Measurements from ENCODE around the gene TMEM53. TPM values are rescaled to one million over a fixed set of nuclear protein-coding genes. Genes with fewer than 3 reads are reported as not detected.

TMEM53 gene
- total RNA-seq, 1 donor from 2014 or later = 7.9 TPM

DNA sequence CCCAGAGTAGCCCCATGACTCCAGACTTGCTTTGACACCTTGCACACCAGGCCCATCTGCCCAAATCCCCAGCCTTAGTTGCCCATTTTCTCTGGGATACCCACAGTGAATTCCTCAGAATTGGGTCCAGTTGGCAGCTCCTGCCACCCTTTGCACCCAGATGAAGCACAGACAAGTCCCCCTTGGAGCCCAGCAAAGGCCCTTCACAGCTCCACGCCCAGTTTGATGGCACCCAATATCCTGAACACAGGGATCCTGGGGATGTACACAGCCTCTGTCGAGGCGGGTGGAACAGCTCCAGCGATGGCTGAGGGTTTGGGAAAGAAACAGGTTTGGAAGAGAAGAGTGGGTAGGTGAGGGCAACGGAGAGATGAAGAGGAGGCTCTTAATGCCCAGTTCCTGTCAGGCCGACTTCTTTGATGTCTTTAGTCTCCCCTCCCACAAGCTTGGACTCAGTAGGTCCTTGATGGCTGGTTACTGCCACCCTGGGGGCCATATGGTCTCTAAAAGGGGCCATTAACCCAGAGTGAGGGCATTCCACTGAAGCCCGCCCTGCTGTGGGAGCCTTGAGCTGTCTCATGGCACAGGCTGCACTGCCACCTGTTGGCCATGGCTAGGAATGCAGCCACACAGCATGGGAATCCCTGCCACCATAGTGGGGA is 21.7 kb downstream of the TMEM53 start:
- TF ChIP-seq, protein P1, sequence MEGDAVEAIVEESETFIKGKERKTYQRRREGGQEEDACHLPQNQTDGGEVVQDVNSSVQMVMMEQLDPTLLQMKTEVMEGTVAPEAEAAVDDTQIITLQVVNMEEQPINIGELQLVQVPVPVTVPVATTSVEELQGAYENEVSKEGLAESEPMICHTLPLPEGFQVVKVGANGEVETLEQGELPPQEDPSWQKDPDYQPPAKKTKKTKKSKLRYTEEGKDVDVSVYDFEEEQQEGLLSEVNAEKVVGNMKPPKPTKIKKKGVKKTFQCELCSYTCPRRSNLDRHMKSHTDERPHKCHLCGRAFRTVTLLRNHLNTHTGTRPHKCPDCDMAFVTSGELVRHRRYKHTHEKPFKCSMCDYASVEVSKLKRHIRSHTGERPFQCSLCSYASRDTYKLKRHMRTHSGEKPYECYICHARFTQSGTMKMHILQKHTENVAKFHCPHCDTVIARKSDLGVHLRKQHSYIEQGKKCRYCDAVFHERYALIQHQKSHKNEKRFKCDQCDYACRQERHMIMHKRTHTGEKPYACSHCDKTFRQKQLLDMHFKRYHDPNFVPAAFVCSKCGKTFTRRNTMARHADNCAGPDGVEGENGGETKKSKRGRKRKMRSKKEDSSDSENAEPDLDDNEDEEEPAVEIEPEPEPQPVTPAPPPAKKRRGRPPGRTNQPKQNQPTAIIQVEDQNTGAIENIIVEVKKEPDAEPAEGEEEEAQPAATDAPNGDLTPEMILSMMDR (IDR thresholded peaks at IDR 0.05) = peak; percentile 89 to 94 (median 91)
- TF ChIP-seq POLR2AphosphoS5 (IDR thresholded peaks at IDR 0.05; ENCODE audit: insufficient read depth in 1 of 2, low read depth in 1 of 2) = no peak
- Histone ChIP-seq H3K4me1 (no peaks in the 10 kb centered on the region), H3K9me3 (no peaks in the 10 kb centered on the region), H3K27me3 (no peaks in the 10 kb centered on the region), H3K36me3 (peaks cover 0 to 28% of the 10 kb centered on the region in 2 donors), H3K27ac (no peak overlapping the region), H3K4me3 (no peak overlapping the region)
- intact Hi-C loops (cut with DNase I) = loop anchor here (5.0 kb wide), 1 partner anchor 40 kb away; no protein-coding TSS in a partner anchor
- no peak for DNase-seq (ENCODE audit: extremely low spot score in 2 of 2)

DNA sequence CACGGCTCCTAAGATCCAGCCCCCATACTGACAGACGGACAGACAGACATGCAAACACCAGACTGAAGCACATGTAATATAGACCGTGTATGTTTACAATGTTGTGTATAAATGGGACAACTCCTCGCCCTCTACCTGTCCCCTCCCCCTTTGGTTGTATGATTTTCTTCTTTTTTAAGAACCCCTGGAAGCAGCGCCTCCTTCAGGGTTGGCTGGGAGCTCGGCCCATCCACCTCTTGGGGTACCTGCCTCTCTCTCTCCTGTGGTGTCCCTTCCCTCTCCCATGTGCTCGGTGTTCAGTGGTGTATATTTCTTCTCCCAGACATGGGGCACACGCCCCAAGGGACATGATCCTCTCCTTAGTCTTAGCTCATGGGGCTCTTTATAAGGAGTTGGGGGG is 23.2 kb downstream of the TMEM53 start:
- H3K36me3 ChIP-seq = peaks cover 0 to 41% of the 10 kb centered on the region in 2 donors
- intact Hi-C loops (cut with DNase I) = loop anchor here (5.0 kb wide), 1 partner anchor 39 kb away; no protein-coding TSS in a partner anchor

DNA sequence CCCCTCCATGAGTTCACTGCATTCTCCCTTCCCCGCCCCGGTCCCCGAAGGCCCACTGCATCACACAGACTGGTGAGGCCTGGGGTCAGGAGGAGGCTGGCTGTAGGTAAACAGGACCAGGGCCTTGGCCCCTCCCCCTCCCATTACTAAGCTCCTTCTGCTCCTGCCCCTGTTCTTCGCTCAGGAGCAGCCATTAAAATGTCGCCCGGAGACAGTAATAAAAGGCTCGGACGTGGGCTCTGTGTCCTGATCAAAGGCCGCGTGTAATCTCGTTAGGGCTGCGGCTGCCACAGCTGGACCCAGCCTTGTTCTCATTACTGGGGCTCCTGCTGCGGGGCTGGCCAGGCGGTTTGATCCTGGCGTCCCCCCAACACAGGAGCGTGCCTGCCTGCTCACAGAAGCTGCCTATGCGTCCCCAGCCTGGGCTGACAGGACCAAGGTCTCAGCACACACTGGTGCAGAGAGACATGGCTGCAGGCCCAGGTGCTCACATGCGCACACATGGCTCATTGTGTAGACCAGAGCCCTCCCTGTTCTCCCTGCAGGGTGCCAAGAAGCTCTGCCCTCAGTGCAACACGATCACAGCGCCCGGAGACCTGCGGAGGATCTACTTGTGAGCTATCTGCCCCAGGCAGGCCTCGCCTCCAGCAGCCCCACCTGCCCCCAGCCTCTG is 24.0 kb downstream of the TMEM53 start:
- H3K4me3 ChIP-seq = no peak overlapping the region
- H3K27me3 ChIP-seq = no peaks in the 10 kb centered on the region
- intact Hi-C loops (cut with DNase I) = loop anchor here (5.0 kb wide), 1 partner anchor 38 kb away; no protein-coding TSS in a partner anchor
- TF ChIP-seq POLR2A (IDR thresholded peaks at IDR 0.05) (no peak), POLR2AphosphoS5 (IDR thresholded peaks at IDR 0.05; ENCODE audit: insufficient read depth in 1 of 2, low read depth in 1 of 2) (no peak)
- TF ChIP-seq, protein P1 (IDR thresholded peaks at IDR 0.05) = no peak
- H3K9me3 ChIP-seq = no peaks in the 10 kb centered on the region
- H3K27ac ChIP-seq = no peak overlapping the region
- no peak for DNase-seq (ENCODE audit: extremely low spot score in 2 of 2)
- H3K36me3 ChIP-seq = peaks cover 0 to 49% of the 10 kb centered on the region in 2 donors
- no peaks in the 10 kb centered on the region for H3K4me1 ChIP-seq

More for the DNA sequence above, 23.2 kb downstream of the TMEM53 start:
- Histone ChIP-seq H3K27ac (no peak overlapping the region), H3K4me1 (no peaks in the 10 kb centered on the region), H3K4me3 (no peak overlapping the region), H3K27me3 (no peaks in the 10 kb centered on the region), H3K9me3 (no peaks in the 10 kb centered on the region)
- no peak for TF ChIP-seq POLR2A (IDR thresholded peaks at IDR 0.05)
- TF ChIP-seq, protein P1 (IDR thresholded peaks at IDR 0.05) = no peak
- TF ChIP-seq POLR2AphosphoS5 (IDR thresholded peaks at IDR 0.05; ENCODE audit: insufficient read depth in 1 of 2, low read depth in 1 of 2) = no peak
- DNase-seq (ENCODE audit: extremely low spot score in 2 of 2) = no peak

DNA sequence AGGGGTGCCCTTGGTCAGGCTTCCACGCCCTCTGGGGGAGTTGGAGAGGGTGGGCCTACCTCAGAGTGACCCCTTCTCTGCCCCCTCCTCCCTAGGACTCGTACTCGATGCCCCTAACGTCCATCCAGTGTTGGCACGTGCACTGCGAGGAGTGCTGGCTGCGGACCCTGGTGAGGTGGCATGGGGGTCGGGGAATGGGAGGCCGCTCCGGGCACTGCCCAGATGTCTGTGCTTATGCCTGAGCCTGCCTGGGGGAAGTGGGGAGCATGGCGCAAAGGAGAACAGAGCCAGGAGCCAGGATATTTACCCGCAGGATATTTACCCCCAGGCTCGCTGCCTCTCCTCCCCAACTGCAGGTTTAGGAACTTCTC is 24.5 kb downstream of the TMEM53 start:
- Histone ChIP-seq H3K4me1 (no peaks in the 10 kb centered on the region), H3K4me3 (no peak overlapping the region), H3K36me3 (peaks cover 0 to 54% of the 10 kb centered on the region in 2 donors), H3K27ac (no peak overlapping the region), H3K9me3 (no peaks in the 10 kb centered on the region), H3K27me3 (no peaks in the 10 kb centered on the region)
- no peak for DNase-seq (ENCODE audit: extremely low spot score in 2 of 2)
- TF ChIP-seq POLR2AphosphoS5 (IDR thresholded peaks at IDR 0.05; ENCODE audit: insufficient read depth in 1 of 2, low read depth in 1 of 2) (no peak), POLR2A (IDR thresholded peaks at IDR 0.05) (no peak)
- TF ChIP-seq, protein P1 (IDR thresholded peaks at IDR 0.05) = no peak
- intact Hi-C loops (cut with DNase I) = loop anchor here (5.0 kb wide), 1 partner anchor 37 kb away; no protein-coding TSS in a partner anchor

All from vagina (tissue), 2 donors.